ENCODE data around the gene RAB44. TPM values are rescaled to one million over a fixed set of nuclear protein-coding genes. Genes with fewer than 3 reads are reported as not detected.

RAB44 gene
- total and polyA plus RNA-seq, 2 of the 13 experiments (the other 11 are each of a cell fraction or from before 2014, with no cell fraction given): not detected

GRCh38 chr6:36677753-36678487 lies 19.7 kb upstream of the RAB44 start (continued):
- TF ChIP-seq, protein P1, sequence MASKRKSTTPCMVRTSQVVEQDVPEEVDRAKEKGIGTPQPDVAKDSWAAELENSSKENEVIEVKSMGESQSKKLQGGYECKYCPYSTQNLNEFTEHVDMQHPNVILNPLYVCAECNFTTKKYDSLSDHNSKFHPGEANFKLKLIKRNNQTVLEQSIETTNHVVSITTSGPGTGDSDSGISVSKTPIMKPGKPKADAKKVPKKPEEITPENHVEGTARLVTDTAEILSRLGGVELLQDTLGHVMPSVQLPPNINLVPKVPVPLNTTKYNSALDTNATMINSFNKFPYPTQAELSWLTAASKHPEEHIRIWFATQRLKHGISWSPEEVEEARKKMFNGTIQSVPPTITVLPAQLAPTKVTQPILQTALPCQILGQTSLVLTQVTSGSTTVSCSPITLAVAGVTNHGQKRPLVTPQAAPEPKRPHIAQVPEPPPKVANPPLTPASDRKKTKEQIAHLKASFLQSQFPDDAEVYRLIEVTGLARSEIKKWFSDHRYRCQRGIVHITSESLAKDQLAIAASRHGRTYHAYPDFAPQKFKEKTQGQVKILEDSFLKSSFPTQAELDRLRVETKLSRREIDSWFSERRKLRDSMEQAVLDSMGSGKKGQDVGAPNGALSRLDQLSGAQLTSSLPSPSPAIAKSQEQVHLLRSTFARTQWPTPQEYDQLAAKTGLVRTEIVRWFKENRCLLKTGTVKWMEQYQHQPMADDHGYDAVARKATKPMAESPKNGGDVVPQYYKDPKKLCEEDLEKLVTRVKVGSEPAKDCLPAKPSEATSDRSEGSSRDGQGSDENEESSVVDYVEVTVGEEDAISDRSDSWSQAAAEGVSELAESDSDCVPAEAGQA (IDR thresholded peaks at IDR 0.05; ENCODE audit: low read depth): 0 out of 2 replicates have a peak, but pooled peaks have one; percentile 11
- TF ChIP-seq, protein P1 (CRISPR knock-in tag; IDR thresholded peaks at IDR 0.05; ENCODE audit: borderline replicate concordance): no peak
- TF ChIP-seq ZNF205 (CRISPR knock-in tag; IDR thresholded peaks at IDR 0.05) (no peak; the same call in none of the 2 replicates), ZNF629 (CRISPR knock-in tag; conservative IDR thresholded peaks at IDR 0.05) (0 out of 2 replicates have a peak, but pooled peaks have one; percentile 7), JARID2 (CRISPR knock-in tag; IDR thresholded peaks at IDR 0.05; ENCODE audit: insufficient replicate concordance) (peak; percentile 31), CEBPG (CRISPR knock-in tag; IDR thresholded peaks at IDR 0.05) (peak; percentile 75), EP300 (IDR thresholded peaks at IDR 0.05; ENCODE audit: low read depth in 2 of 2, low read length in 2 of 2) (peak in 1 of 2 experiments; percentile 61; a peak in 2 of 4 replicates), EP300 (CRISPR knock-in tag; IDR thresholded peaks at IDR 0.05; ENCODE audit: borderline replicate concordance) (peak; percentile 77), ETV6 (CRISPR knock-in tag; conservative IDR thresholded peaks at IDR 0.05) (peak; percentile 51; the same call in 1 of the 2 replicates), PATZ1 (CRISPR knock-in tag; IDR thresholded peaks at IDR 0.05) (peak; percentile 60; the same call in 1 of the 2 replicates), SSRP1 (CRISPR knock-in tag; IDR thresholded peaks at IDR 0.05) (peak; percentile 15; the same call in 1 of the 2 replicates), DNMT3B (CRISPR knock-in tag; conservative IDR thresholded peaks at IDR 0.05) (peak; percentile 17; the same call in 1 of the 2 replicates)
- TF ChIP-seq, protein P2, sequence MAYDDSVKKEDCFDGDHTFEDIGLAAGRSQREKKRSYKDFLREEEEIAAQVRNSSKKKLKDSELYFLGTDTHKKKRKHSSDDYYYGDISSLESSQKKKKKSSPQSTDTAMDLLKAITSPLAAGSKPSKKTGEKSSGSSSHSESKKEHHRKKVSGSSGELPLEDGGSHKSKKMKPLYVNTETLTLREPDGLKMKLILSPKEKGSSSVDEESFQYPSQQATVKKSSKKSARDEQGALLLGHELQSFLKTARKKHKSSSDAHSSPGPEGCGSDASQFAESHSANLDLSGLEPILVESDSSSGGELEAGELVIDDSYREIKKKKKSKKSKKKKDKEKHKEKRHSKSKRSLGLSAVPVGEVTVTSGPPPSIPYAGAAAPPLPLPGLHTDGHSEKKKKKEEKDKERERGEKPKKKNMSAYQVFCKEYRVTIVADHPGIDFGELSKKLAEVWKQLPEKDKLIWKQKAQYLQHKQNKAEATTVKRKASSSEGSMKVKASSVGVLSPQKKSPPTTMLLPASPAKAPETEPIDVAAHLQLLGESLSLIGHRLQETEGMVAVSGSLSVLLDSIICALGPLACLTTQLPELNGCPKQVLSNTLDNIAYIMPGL (CRISPR knock-in tag; IDR thresholded peaks at IDR 0.05; ENCODE audit: borderline replicate concordance in 1 of 2, low read depth in 1 of 2): peak; percentile 9 to 11; a peak in 1 of 4 replicates
